Endothelial cell of umbilical vein (primary cell): ENCODE measurements around the gene GRM4. TPM values are rescaled to one million over a fixed set of nuclear protein-coding genes. Genes with fewer than 3 reads are reported as not detected.

Source experiments
- BruUV-seq: library from RNA; stranded (reverse); fragments of 400-500 nt; replicated peaks from 2 replicates; lab custom pipeline; 2021; lab: Mats Ljungman, UMichigan
- CTCF ChIA-PET: fragments of 300-600, 350-600 bp; sonication (Branson Sonifier 250); formaldehyde crosslinking; loops from one replicate; lab custom pipeline; 2021; ENCODE audit warnings: antibody characterized with exemption, inconsistent platforms; lab: Charles Lee
- POLR2A ChIA-PET: fragments of 300-600, 350-600 bp; sonication (Branson Sonifier 250); formaldehyde crosslinking; loops from one replicate; lab custom pipeline; 2021; ENCODE audit warnings: antibody characterized with exemption, inconsistent platforms; lab: Charles Lee
- DNase-seq: peaks from one replicate; pipeline ENCODE4 v3.0.0-alpha.2; 2011; ENCODE audit warnings: low read depth, low spot score
- FAIRE-seq: peaks from 2 replicates; lab custom pipeline; 2011; peaks lifted over from hg19 to GRCh38; lab: Jason Lieb, UNC
- H2AFZ ChIP-seq: 2 replicates; pipeline ENCODE4 v1.6.0; 2012; ENCODE audit warnings: low read depth, low read length, control low read depth, inconsistent platforms
- H3K27ac ChIP-seq: 2 replicates; pipeline ENCODE4 v1.5.1; 2011; ENCODE audit warnings: low read depth, mild to moderate bottlenecking, control low read depth, low read length, moderate library complexity; ENCODE audit not compliant: insufficient read depth
- H3K27me3 ChIP-seq, 2 experiments: 2 replicates each; pipeline versions ENCODE4 v1.6.0 to v1.6.1; 2011; ENCODE audit warnings: low read length in 2 of 2, mixed read lengths in 1 of 2; ENCODE audit not compliant: control insufficient read depth in 2 of 2, insufficient read depth in 2 of 2
- H3K36me3 ChIP-seq, 2 experiments: 2 replicates in 1 of 2; 3 replicates in 1 of 2; pipeline ENCODE4 v1.5.1; 2011; ENCODE audit warnings: low read length in 2 of 2, mild to moderate bottlenecking in 1 of 2, moderate library complexity in 1 of 2; ENCODE audit not compliant: control insufficient read depth in 2 of 2, insufficient read depth in 2 of 2; ENCODE audit errors: extremely low read depth in 1 of 2
- H3K4me1 ChIP-seq: 3 replicates; pipeline ENCODE4 v1.5.1; 2011; ENCODE audit warnings: mild to moderate bottlenecking, low read length; ENCODE audit not compliant: control insufficient read depth, insufficient read depth; ENCODE audit errors: extremely low read depth
- H3K4me2 ChIP-seq: 2 replicates; pipeline ENCODE4 v1.6.1; 2011; ENCODE audit warnings: low read length, control low read depth, mixed read lengths; ENCODE audit not compliant: insufficient read depth
- H3K4me3 ChIP-seq, 3 experiments: fragments of 200-600 bp in 1 of 3; sonication (generic), shearing (Covaris generic) in 1 of 3; replicated peaks in 1 of 3; 2 replicates each; pipeline ENCODE4 v1.5.1; 2011 to 2016; ENCODE audit warnings: control low read depth in 3 of 3, low read length in 3 of 3, mild to moderate bottlenecking in 2 of 3, inconsistent platforms in 1 of 3, low read depth in 1 of 3, moderate library complexity in 1 of 3; ENCODE audit not compliant: insufficient read depth in 1 of 3
- H3K79me2 ChIP-seq: 2 replicates; pipeline ENCODE4 v1.6.0; 2012; ENCODE audit warnings: low read length, inconsistent platforms; ENCODE audit not compliant: control insufficient read depth, insufficient read depth
- H3K9ac ChIP-seq: replicated peaks from 2 replicates; pipeline ENCODE3; 2011; ENCODE audit warnings: low read length, control low read depth; ENCODE audit not compliant: insufficient read depth; ENCODE audit errors: extremely low read depth
- H3K9me1 ChIP-seq: replicated peaks from 3 replicates; pipeline ENCODE4 v1.6.0; 2011; ENCODE audit warnings: mild to moderate bottlenecking, low read length; ENCODE audit not compliant: control insufficient read depth, insufficient read depth; ENCODE audit errors: extremely low read depth
- H3K9me3 ChIP-seq: replicated peaks from 2 replicates; pipeline ENCODE4 v1.5.1; 2012; ENCODE audit warnings: low read length, inconsistent platforms; ENCODE audit not compliant: control insufficient read depth, insufficient read depth
- H4K20me1 ChIP-seq: replicated peaks from 2 replicates; pipeline ENCODE3; 2011; ENCODE audit warnings: mild to moderate bottlenecking, low read length; ENCODE audit not compliant: control insufficient read depth, insufficient read depth; ENCODE audit errors: extremely low read depth
- CTCF ChIP-seq, 2 donors: IDR thresholded peaks; 1 replicate in 1 of 2; 2 replicates in 1 of 2; pipeline ENCODE4 v1.5.1; 2011; ENCODE audit warnings: low read length in 2 of 2, mild to moderate bottlenecking in 2 of 2, moderate library complexity in 2 of 2, control low read depth in 1 of 2, inconsistent platforms in 1 of 2, low read depth in 1 of 2; ENCODE audit not compliant: insufficient read depth in 1 of 2; ENCODE audit errors: extremely low read depth in 1 of 2
- MAX ChIP-seq: IDR thresholded peaks from 2 replicates; pipeline ENCODE4 v1.6.1; 2011; ENCODE audit not compliant: insufficient read depth, insufficient read length
- POLR2A ChIP-seq: IDR thresholded peaks from 2 replicates; pipeline ENCODE4 v1.6.1; 2012; ENCODE audit warnings: low read depth, mild to moderate bottlenecking, control low read depth, low read length
- POLR2AphosphoS5 ChIP-seq: IDR thresholded peaks from 2 replicates; pipeline ENCODE4 v1.6.1; 2012; ENCODE audit warnings: low read depth, mild to moderate bottlenecking, control low read depth, low read length, moderate library complexity; ENCODE audit not compliant: insufficient read depth
- dilution Hi-C: fragments of 300-500 bp; cut with MboI; formaldehyde crosslinking; loops from one replicate; pipeline ENCODE4 v1.15.0; 2019; ENCODE audit warnings: low sequenced_read_pairs; ENCODE audit not compliant: extremely low pct_ligation_motif_present
- intact Hi-C: fragments of 100-400 bp; cut with micrococcal nuclease; formaldehyde crosslinking; loops from one replicate; pipeline ENCODE4 v1.10.0; 2022
- polyA plus RNA-seq, 4 experiments: library from polyadenylated mRNA; depleted of rRNA in 3 of 4; stranded (reverse) in 3 of 4; unstranded in 1 of 4; fragments of >200 nt; gene quantifications; 2 replicates each; pipeline versions ENCODE4 v1.2.1 to v1.2.3, GENCODE V29; 2011 to 2012; ENCODE audit warnings: missing spikeins in 1 of 4
- total RNA-seq: library from RNA; stranded (reverse); gene quantifications from 2 replicates; pipeline ENCODE4 v1.2.3, GENCODE V29; 2021

Gene GRM4
- total and polyA plus RNA-seq, 2 donors (not counting 3 experiments of a cell fraction or from before 2014, with no cell fraction given) = 0.03 TPM; not detected in 1

- Histone ChIP-seq H3K4me3 (no peak overlapping the region), H3K36me3 (no peaks in the 10 kb centered on the region), H3K4me1 (no peaks in the 10 kb centered on the region), H4K20me1 (no peaks in the 10 kb centered on the region), H3K9ac (no peak overlapping the region), H3K9me3 (no peaks in the 10 kb centered on the region), H3K27ac (no peak overlapping the region), H3K79me2 (no peaks in the 10 kb centered on the region), H3K9me1 (no peaks in the 10 kb centered on the region), H2AFZ (no peak overlapping the region), H3K27me3 (no peaks in the 10 kb centered on the region), H3K4me2 (no peak overlapping the region)
- dilution Hi-C loops = no loop called here
- DNase-seq = peak; percentile 7
- intact Hi-C loops = loop anchor here (1.0 kb wide), 3 partner anchors 259 to 316 kb away; partner anchors contain the start of gene UQCC2
- CTCF ChIA-PET = interaction anchor here (0.5 to 6.9 kb wide), 40 partner anchors 8 to 444 kb away, joined by 3 to 286 read pairs (median 4); partner anchors contain the start of genes IP6K3, LEMD2 and UQCC2
- BruUV-seq = no TSS peak
- POLR2A ChIA-PET = interaction anchor here (1.7 kb wide), 1 partner anchor 260 kb away, joined by 4 read pairs; no protein-coding TSS in a partner anchor
- TF ChIP-seq POLR2A (no peak), CTCF (IDR thresholded peaks at IDR 0.05; ENCODE audit: extremely low read depth in 1 of 2, insufficient read depth in 1 of 2, low read depth in 1 of 2, low read length in 2 of 2) (peak; percentile 74 to 90)
- FAIRE-seq = no peak
These were observed 118.4 kb downstream of the GRM4 start for GRCh38 chr6:34027445-34027936.

- Histone ChIP-seq H3K9me3 (no peaks in the 10 kb centered on the region), H3K9ac (no peak overlapping the region), H4K20me1 (no peaks in the 10 kb centered on the region), H3K79me2 (no peaks in the 10 kb centered on the region), H3K27ac (no peak overlapping the region), H2AFZ (no peak overlapping the region), H3K27me3 (no peaks in the 10 kb centered on the region), H3K4me1 (no peaks in the 10 kb centered on the region), H3K9me1 (no peaks in the 10 kb centered on the region), H3K4me2 (no peak overlapping the region), H3K4me3 (no peak overlapping the region), H3K36me3 (no peaks in the 10 kb centered on the region)
- CTCF ChIA-PET = interaction anchor here (0.8 to 6.9 kb wide), 8 partner anchors 29 to 315 kb away, joined by 3 to 286 read pairs (median 5); partner anchors contain the start of genes IP6K3 and UQCC2
- dilution Hi-C loops = no loop called here
- no peak for FAIRE-seq
- DNase-seq = no peak
- POLR2A ChIA-PET = no interaction called here
- TF ChIP-seq CTCF (IDR thresholded peaks at IDR 0.05; ENCODE audit: extremely low read depth in 1 of 2, insufficient read depth in 1 of 2, low read depth in 1 of 2, low read length in 2 of 2) (no peak), POLR2AphosphoS5 (no peak), MAX (no peak)
- intact Hi-C loops = no loop called here
- no TSS peak for BruUV-seq
These were observed 120.0 kb downstream of the GRM4 start for GRCh38 chr6:34025861-34026260.
